ENCODE data around the gene TCAP.

TCAP gene

DNA sequence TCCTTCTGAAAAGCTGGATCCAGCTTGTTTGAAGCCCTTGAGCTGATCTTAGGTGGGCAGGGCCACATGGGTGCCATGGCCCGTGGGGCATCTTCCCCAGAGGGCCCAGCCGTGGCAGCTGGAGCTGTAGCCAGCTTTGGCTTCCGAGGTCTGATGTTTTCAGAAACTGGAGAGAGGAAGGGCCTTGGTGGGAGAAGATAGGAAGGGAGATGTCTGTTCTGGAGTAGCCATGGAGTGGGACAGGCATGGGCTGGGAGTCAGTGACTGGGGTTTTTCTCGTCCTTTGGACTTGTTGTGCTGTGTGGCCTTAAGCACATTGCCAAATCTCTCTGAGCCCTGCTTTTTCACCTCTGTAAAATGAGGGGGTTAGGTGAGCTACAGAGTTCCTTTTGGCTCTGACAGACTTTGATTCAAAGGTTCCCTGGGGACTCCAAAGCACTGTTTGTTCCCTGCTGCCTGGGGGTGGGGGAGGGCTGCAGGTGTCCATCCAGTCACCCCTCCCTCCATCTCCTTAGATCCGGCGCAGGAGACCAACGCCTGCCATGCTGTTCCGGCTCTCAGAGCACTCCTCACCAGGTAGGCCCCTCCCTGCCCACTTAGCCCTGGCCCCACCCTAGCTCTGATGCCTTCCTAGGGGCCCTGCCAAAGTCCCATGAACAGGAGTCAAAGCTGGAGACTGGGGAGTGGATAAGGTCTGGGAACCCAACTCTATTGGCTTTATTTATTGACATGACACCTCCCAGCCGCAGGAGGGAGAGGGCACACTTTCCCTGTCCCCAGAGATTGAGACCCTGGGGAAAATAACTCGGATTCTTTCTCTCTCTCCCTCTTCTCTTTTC is 36.3 kb upstream of the TCAP start:
- in situ Hi-C loops (cut with MboI; ENCODE audit: low sequenced_read_pairs) = loop anchor here (10.0 kb wide), 1 partner anchor 56 kb away; the partner anchor contains the start of gene PGAP3

DNA sequence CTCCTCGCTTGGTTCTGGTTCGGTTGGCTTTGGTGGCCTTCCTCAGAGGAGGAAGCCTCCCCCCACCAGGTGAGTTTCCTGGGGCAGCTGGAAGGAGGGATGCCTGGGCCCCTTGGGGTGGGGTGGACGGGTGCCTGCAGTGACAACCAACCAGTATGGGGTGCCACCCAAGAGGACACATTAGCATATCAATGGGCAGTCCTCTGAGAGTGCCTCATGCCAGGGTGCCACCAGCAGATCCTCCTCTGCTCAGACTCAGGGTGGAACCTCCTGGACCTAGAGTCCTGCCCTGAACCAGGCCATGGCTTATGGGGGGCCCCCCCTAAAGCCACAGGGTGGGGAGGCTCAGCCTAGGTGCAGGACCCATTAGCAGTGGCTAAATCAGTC is 35.7 kb upstream of the TCAP start:
- in situ Hi-C loops (cut with MboI; ENCODE audit: low sequenced_read_pairs) = loop anchor here (10.0 kb wide), 1 partner anchor 55 kb away; the partner anchor contains the start of gene PGAP3

DNA sequence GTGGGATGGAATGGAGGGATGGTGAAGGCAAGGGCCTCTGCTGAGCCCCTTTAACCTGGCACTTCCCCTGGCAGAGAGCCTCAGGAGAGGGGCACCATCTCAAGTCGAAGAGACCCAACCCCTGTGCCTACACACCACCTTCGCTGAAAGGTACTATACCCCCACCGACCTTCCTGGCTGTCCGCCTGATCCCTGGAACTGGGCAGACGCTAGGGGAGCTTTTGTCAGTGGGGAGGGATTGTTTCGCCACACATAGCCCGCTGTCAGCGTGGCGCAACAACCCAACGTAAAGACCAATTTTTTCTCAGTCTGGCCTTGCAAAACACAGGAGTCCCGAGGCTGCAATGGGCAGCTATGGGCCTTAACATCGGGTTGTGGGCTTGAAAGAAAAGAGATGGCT is 35.3 kb upstream of the TCAP start:
- in situ Hi-C loops (cut with MboI; ENCODE audit: low sequenced_read_pairs) = loop anchor here (10.0 kb wide), 1 partner anchor 55 kb away; the partner anchor contains the start of gene PGAP3

- in situ Hi-C loops (cut with MboI; ENCODE audit: low sequenced_read_pairs) = no loop called here
Observed at GRCh38 chr17:39631403-39631802, 33.7 kb upstream of the TCAP start.

DNA sequence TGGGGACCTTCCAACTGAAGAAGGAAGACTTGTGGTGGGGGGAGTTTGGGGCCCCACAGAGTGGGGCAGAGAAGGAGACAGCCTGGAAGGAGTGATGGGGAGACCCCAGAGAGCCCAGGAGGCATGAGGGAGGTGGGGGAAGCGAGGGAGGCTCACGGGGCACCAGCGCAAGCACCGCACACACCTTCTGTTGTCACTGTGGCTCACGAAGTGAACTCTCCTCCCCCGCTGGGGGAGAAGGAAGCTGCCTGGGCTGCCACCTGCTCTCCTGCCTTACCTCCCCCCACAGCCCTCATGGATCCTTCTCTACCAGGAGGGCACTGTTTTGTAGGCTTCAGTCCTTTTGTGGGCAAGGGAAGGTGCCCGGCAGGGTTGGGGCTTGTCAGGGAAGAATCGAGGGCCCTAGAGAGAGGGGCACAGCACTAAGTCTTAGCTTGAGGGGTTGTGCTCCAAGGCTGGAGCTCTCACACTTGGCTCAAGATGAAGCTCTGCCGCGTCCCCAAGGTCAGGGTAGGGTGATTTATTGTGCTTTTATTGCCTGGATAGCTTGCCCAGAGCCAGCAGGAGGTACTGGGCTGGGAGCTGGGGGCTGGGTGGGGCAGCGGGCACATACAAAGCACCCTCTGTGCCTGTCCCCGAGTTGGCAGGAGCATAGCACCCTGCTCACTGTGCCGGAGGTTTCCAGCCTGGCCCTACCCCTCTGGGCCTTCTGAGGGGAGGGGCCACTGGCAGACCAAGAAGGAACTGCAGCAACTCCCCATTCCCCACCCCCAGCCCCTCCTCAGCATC is 32.8 kb upstream of the TCAP start:
- in situ Hi-C loops (cut with MboI; ENCODE audit: low sequenced_read_pairs) = no loop called here

GRCh38 chr17:39633570-39634183 is 31.5 kb upstream of the TCAP start:
- in situ Hi-C loops (cut with MboI; ENCODE audit: low sequenced_read_pairs) = no loop called here

GRCh38 chr17:39634384-39634871 is 30.7 kb upstream of the TCAP start:
- in situ Hi-C loops (cut with MboI; ENCODE audit: low sequenced_read_pairs) = no loop called here

DNA sequence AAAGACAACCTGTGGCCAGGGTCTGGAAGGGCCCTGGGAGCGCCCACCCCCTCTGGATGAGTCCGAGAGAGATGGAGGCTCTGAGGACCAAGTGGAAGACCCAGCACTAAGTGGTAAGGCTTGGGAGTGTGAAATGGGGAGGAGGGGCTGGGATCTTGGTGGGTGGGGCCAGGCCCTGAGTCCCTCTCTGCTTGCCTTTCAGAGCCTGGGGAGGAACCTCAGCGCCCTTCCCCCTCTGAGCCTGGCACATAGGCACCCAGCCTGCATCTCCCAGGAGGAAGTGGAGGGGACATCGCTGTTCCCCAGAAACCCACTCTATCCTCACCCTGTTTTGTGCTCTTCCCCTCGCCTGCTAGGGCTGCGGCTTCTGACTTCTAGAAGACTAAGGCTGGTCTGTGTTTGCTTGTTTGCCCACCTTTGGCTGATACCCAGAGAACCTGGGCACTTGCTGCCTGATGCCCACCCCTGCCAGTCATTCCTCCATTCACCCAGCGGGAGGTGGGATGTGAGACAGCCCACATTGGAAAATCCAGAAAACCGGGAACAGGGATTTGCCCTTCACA is 29.5 kb upstream of the TCAP start:
- in situ Hi-C loops (cut with MboI; ENCODE audit: low sequenced_read_pairs) = no loop called here

- in situ Hi-C loops (cut with MboI; ENCODE audit: low sequenced_read_pairs) = no loop called here
Observed at GRCh38 chr17:39636587-39636926, 28.6 kb upstream of the TCAP start.

DNA sequence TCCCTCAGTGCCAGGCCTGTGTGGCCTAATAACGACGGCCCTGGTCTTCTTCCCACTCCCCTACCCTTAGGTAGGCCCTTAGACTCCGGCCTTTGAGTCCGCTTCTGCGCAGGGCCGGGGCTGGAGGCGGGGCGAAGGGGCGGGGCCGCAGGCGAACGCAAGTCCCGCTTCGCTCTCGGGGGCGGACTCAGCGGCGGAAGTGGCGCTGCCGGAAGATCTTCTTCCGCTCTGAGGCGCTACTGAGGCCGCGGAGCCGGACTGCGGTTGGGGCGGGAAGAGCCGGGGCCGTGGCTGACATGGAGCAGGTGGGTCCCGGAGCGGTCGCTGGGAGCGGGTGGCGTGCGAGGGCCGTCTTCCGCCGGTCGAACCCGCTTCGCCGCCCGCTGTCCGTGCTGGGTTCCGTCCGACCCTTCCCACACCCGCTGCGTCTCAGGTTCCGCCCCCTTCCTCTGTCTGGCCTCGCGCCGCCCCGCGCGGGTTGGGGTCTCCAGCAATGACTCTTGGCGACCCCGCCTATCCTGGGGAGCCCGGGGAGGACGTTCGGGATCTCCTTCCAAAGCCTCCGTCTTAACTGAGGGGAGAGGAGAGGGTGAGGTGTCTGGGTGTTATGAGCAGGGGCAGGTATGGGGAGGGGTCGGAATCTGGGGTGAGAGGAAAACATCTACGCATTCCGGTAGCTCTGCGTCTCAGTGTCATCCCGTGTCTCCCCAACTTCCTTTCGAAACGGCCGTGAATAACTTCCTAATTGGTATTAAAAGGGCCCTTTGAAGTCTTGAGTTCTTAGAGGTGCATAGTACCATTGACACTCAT is 28.0 kb upstream of the TCAP start, which contains the start of gene STARD3:
Gene STARD3, plus strand, starts transcription at position 218 of the 810 bp plus-strand sequence. CDS start 16,388 bp downstream, outside the sequence.
- in situ Hi-C loops (cut with MboI; ENCODE audit: low sequenced_read_pairs) = no loop called here

GRCh38 chr17:39638317-39638716 is 26.8 kb upstream of the TCAP start:
- in situ Hi-C loops (cut with MboI; ENCODE audit: low sequenced_read_pairs) = no loop called here

GRCh38 chr17:39639043-39639442 is 26.1 kb upstream of the TCAP start:
- in situ Hi-C loops (cut with MboI; ENCODE audit: low sequenced_read_pairs) = no loop called here

DNA sequence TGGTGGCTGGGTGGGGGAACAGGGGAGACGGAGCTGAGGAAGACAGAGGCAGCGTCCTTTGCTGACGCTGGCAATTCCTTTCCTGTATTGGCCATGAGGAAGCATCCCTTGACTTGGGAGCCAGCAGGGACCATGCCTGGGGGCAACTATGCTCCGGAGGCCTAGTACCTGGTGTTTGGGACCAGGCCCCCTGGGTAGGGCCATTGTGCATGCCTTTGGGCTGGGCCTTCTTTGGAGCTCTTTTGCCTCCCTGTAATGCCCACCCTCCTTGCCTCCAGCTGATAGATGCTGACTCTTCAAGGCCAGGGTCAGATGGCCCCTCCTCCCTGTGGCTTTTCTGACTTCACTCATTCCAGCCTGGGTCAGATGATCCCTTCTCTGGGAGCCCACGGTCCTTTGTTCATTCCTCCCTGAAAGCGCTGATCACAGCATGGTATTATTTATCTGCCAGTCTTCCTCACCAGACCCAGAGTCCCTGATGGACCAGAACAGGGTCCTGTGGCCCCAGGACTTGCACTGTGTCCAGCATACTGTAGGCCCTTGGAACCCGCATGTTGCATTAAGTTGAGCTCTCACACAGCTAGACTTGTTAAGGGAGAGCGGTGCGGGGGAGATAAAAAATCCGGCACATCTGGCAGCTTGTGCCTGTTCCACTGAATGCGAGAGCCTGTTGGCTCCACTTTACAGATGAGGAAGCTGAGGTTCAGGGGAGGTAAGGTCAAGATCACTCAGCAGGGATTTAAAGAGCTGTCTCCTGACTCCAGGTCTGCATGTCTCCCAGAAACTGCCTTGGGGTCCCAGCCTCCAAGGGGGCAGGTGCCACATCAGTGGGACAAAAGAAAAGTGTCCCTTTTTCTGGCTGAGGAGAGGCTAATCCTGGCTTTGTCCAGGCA is 25.3 kb upstream of the TCAP start:
- in situ Hi-C loops (cut with MboI; ENCODE audit: low sequenced_read_pairs) = no loop called here

DNA sequence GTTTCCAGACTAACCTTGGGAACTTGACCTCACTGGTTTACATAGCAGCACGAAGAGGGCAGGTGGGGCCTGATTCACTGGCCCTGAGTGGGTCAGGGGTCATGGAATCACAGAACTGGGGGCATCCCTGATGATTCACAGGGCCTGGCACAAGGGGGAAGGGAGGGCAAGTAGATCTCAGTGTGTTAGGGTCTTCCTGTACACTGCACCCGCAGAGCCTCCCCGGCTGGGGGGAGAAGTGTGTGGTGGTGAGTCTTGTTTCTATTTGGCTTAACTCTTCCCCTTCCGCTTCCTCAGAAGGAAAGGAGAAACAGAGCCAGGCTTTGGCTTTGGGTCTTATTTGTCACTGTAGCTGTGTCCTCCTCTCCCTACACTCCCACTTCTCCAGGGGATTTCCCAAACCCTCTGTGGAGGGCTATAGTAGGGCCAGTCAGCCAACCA is 24.5 kb upstream of the TCAP start:
- in situ Hi-C loops (cut with MboI; ENCODE audit: low sequenced_read_pairs) = no loop called here

DNA sequence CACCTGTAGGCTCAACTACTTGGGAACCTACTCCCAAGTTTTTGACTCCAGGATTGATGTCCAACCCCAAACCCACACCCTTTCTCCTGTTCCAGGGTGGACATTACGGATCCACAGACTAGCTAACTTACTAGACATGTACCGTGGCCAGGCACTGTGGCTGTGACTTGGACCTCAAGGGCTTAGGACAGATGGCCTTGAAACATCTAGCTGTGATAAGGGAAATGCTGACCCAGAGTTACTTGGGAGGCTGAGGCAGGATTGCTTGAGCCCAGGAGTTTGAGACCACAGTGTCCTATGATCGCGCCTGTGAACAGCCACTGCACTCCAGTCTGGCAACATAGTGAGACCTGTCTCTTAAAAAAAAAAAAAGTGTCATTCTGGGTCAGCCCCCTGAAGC is 24.1 kb upstream of the TCAP start:
- in situ Hi-C loops (cut with MboI; ENCODE audit: low sequenced_read_pairs) = no loop called here

DNA sequence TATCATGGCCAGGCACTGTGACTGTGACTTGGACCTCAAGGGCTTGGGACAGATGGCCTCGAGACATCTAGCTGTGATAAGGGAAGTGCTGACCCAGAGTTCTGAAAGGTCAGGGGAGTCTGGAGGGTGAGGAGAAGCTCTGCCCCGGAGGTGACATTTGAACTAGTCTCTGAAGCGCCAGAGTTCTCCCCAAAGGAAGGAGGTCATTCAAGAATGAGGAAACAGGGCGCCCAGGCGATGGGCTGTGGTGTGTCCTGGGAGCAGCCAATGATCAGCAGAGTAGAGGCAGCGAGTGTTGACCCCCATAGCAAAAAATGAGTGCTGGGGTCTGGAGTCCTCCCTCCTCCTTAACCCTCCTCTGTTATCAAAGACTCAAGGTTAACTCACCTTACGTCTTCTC is 23.3 kb upstream of the TCAP start:
- in situ Hi-C loops (cut with MboI; ENCODE audit: low sequenced_read_pairs) = no loop called here

GRCh38 chr17:39642291-39643074 is 22.7 kb upstream of the TCAP start:
- in situ Hi-C loops (cut with MboI; ENCODE audit: low sequenced_read_pairs) = no loop called here

DNA sequence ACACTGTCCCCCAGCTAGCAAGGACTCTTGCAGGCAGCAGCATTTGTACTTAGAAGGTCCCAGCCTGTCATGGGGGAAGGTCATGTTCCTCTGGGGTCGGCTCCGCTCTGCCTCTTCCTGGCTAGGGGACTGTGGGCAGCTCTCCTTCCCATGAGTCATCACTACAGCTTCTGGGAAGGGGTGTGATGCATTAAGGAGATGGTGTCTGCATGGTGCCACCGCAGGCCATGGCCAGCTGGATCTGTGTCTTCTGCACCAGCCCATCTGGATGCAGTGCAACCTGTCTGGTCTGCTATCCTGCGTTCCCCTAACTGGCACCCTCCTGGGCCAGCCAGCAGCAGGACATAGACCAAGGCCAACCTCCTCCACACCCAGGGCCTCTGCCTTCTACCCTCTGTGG is 21.9 kb upstream of the TCAP start:
- in situ Hi-C loops (cut with MboI; ENCODE audit: low sequenced_read_pairs) = no loop called here

Measured in HL-60/S4 treated with retinoic acid at 250 ng/mL for 4 days and 3 days (cell line).